ENCODE measurements around the gene LDLRAD4.

DNA sequence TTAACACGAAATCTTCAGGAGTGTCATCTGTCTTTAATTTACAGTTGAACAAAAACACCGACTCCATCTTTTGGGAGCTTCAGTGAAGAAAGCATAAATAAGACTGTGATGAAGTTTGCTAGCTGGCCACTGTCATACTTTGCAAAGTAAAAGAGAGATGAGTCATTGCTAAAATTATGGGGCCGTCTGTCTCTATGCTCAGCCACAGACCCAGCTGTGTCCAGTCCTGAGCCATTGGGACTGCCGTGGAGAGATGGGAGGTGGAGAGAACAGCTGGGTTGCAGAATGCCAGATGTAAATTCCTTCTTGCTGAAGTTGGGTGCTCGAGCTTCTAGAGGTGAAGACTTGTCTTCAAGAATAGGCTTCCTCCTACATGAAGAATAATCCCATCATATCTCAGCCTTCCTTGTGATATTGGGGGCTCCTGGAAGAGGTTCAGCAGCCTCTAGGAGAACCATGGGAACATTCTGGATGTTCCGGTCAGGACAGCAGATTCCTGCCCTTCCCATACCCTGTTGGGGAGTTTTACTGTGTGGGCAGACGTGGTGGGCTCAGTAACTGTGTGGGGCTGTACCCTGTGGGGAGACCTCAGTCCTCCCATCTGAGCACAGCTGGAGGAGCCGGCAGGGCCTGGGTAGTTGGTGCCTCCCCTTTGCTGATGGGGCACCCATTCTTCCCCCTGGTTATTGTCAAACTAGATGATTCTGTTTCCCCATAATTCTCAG, 71.1 kb downstream of the LDLRAD4 start:
- TF ChIP-seq, protein P1, sequence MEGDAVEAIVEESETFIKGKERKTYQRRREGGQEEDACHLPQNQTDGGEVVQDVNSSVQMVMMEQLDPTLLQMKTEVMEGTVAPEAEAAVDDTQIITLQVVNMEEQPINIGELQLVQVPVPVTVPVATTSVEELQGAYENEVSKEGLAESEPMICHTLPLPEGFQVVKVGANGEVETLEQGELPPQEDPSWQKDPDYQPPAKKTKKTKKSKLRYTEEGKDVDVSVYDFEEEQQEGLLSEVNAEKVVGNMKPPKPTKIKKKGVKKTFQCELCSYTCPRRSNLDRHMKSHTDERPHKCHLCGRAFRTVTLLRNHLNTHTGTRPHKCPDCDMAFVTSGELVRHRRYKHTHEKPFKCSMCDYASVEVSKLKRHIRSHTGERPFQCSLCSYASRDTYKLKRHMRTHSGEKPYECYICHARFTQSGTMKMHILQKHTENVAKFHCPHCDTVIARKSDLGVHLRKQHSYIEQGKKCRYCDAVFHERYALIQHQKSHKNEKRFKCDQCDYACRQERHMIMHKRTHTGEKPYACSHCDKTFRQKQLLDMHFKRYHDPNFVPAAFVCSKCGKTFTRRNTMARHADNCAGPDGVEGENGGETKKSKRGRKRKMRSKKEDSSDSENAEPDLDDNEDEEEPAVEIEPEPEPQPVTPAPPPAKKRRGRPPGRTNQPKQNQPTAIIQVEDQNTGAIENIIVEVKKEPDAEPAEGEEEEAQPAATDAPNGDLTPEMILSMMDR (IDR thresholded peaks at IDR 0.05), result no peak
- no peak for TF ChIP-seq POLR2AphosphoS5 (IDR thresholded peaks at IDR 0.05)
